ENCODE results near the gene ARID3C.

DNA sequence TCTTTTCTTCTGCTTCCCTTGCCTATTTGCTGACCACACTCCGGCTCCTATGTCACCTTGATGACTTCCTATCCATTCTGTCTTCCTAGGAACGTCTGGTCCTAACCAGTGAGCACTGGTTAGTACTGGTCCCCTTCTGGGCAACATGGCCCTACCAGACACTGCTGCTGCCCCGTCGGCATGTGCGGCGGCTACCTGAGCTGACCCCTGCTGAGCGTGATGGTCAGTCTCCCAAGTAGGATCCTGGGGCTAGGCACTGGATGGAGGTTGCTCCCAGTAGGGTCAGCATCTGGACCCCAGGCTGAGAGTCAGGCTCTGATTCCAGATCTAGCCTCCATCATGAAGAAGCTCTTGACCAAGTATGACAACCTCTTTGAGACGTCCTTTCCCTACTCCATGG lies 19.8 kb upstream of the ARID3C start:
- no peak for TF ChIP-seq POLR2AphosphoS5 (IDR thresholded peaks at IDR 0.05; ENCODE audit: low read depth, low read length)
- no peak for TF ChIP-seq ZBTB33 (IDR thresholded peaks at IDR 0.05; ENCODE audit: extremely low read depth, insufficient replicate concordance, low read length)
- TF ChIP-seq, protein P1, sequence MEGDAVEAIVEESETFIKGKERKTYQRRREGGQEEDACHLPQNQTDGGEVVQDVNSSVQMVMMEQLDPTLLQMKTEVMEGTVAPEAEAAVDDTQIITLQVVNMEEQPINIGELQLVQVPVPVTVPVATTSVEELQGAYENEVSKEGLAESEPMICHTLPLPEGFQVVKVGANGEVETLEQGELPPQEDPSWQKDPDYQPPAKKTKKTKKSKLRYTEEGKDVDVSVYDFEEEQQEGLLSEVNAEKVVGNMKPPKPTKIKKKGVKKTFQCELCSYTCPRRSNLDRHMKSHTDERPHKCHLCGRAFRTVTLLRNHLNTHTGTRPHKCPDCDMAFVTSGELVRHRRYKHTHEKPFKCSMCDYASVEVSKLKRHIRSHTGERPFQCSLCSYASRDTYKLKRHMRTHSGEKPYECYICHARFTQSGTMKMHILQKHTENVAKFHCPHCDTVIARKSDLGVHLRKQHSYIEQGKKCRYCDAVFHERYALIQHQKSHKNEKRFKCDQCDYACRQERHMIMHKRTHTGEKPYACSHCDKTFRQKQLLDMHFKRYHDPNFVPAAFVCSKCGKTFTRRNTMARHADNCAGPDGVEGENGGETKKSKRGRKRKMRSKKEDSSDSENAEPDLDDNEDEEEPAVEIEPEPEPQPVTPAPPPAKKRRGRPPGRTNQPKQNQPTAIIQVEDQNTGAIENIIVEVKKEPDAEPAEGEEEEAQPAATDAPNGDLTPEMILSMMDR (IDR thresholded peaks at IDR 0.05 in 2 of 3, conservative IDR thresholded peaks at IDR 0.05 in 1 of 3; ENCODE audit: borderline replicate concordance in 1 of 3, insufficient read depth in 1 of 3, low read depth in 2 of 3, low read length in 2 of 3), result no peak

Measured in HCT116 (cell line).